Fibroblast of skin of scalp (primary cell): ENCODE measurements around the gene SLC6A19.

ENCODE experiments used
- DNase-seq: peaks from one replicate; pipeline ENCODE4 v3.0.0-alpha.2; 2013

SLC6A19 gene

GRCh38 chr5:1268056-1268455 is 66.7 kb downstream of the SLC6A19 start:
- DNase-seq = no peak

- DNase-seq = no peak
These were observed 67.3 kb downstream of the SLC6A19 start for GRCh38 chr5:1268666-1269065.

DNA sequence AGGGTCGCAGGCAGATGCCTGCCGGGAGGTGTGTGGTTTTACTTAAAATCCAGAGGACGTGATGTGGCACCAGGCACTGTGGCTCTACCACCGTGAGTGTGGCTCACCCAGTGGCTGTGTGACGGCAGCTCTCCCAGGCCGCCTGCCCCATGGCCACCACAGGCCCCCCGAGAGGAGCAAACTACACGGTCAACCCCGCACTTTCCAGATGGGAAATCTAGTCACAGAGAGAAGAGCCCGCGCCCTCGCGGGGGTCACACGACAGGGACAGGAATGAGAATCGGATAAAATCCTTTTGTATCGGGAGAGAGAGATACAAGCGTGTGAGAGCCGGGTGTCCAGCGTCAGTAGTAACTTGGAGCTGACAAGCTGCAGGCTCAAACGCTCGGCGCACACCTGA is 69.0 kb downstream of the SLC6A19 start:
- no peak for DNase-seq

DNA sequence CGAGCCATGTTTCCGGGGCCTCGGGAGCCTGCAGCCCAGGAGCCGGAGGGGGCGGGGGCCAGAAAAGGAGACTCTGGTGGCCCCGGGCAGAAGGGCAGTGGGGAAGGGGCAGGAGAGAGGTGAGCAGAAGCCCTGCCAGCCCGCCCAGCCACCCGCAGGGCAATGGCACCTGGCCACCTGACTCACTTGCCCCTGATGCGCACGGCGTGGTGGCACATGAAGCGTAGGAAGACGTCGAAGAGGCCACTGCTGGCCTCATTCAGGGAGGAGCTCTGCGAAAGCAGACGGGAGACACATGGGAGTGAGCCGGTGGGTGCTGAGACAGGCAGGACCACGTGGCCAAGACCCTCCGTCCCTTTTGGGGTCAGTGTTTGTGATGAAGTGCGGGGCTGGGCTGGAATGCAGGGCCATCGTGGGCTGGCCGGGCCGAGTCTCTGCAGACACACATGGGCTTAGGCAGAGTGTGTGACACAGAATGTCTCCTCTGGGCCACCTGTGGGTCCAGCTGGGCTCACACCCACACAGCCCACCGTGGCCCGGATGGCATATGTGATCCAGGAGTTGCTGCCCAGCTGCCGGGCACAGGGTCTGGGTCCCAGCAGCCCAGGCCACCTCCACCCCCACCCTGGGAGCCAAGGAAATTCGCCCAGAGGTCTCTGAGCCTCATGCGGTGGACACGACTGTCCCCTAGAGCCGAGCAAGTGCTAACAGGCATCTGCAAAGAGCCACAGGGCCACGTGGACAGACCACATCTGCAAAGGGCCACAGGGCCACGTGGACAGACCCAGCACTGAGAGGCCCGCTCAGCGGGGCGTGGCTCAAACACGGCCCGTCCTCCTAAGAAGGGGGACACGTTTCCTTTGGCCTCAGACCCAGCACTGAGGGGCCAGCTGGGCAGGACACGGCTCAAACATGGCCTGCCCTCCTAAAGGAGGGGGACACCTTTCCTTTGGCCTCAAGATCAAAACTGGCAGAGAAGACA is 69.8 kb downstream of the SLC6A19 start:
- DNase-seq = no peak

DNA sequence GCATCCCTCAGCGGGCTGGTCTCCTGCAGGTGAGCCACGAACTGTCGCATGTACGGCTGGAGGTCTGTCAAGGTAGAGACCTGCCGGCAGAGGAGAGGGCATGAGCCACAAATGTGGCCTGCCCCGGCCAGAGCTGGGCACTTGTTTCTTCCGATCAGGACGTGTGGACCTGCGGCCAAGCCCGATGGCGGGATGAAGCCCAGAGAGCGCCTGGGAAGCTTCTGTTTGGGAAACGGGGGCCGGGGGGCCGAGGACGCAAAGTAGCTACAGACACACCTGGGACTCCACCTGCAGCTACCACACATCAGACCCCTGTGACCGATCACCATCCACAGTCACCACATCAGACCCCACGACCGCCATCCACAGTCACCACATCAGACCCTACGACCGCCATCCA is 70.8 kb downstream of the SLC6A19 start:
- DNase-seq = no peak

GRCh38 chr5:1273745-1274144 is 72.3 kb downstream of the SLC6A19 start:
- no peak for DNase-seq

DNA sequence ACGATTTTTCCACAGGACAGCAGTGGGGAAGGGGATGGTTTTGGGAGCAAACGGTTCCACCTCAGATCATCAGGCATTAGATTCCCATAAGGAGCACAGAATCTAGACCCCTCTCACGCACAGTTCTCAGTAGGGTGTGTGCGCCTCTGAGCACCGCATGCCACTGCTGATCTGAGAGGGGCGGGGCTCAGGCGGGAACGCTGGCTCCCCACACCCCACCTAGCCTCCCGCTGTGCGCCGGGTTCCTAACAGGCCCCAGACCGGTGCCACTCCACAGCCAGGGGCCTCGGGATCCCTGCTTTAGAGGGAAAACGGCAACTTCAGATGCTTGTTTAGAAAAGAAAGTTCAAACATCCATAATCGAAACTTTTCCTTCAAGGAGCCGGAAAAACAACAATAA is 73.1 kb downstream of the SLC6A19 start:
- no peak for DNase-seq
